Stimulated activated CD4-positive, alpha-beta T cell treated with anti-CD3 and anti-CD28 coated beads, Interleukin-2, amount 100 ng/mL, for 4 hours (primary cell): ENCODE measurements around the gene RCOR1.
A peak's percentile ranks its signal among the peaks of the same experiment; 100 is the strongest.
"Not testable (repeated sequence)": the region's sequence is repeated elsewhere in the genome, so short reads cannot be mapped to it uniquely, and the experiment has no call there.

Source experiments
- DNase-seq: peaks from one replicate; pipeline ENCODE4 v3.0.0-alpha.2; 2020; ENCODE audit warnings: low read depth

Gene RCOR1

DNA sequence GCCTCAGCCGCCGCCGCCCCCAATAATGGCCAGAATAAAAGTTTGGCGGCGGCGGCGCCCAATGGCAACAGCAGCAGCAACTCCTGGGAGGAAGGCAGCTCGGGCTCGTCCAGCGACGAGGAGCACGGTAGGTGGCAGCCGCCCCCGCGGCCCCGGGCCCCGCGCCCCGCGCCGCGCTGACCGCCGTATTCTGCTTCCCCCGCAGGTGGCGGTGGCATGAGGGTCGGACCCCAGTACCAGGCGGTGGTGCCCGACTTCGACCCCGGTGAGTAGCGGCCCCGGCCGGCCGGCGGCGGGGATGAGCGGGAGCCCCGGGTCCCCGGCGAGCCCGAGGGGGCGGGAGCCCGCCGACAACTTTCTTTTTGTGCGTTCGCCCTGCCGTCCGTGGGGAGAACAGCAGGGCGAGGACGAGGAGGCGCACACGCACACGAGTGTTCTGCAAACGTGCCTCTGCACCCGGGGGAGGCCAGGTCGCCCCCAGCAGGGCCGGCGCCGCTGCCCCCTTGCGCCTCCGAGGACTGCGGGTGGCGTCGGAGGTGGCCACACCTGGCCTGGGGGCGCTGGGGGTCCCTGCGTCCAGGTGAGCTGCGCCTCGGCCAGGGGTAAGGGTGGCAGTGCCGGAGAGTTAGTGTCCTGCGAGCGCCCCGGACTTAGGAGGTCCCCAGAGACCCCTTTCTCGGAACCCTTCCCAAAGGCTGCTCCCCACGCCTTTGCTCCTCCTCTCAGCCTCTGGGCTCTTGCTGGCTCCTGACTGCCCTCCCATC is 794 bp downstream of the RCOR1 start:
- peak; percentile 44 for DNase-seq

DNA sequence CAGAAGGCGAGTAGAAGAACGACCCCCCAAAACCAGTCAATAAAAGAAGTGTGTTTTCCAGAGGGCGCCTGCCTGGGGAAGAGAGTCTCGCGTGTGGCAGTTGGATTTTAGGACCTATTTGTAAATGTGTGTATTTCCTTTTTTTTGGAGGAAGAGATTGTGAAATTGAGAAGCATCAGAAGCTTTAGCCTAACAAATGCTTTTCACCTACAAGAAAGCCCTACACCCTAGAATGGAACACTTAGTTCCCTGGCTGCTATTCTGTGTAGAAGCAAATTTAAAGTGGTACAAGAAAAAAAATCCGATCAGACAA is 1.3 kb downstream of the RCOR1 start:
- DNase-seq, result no peak

DNA sequence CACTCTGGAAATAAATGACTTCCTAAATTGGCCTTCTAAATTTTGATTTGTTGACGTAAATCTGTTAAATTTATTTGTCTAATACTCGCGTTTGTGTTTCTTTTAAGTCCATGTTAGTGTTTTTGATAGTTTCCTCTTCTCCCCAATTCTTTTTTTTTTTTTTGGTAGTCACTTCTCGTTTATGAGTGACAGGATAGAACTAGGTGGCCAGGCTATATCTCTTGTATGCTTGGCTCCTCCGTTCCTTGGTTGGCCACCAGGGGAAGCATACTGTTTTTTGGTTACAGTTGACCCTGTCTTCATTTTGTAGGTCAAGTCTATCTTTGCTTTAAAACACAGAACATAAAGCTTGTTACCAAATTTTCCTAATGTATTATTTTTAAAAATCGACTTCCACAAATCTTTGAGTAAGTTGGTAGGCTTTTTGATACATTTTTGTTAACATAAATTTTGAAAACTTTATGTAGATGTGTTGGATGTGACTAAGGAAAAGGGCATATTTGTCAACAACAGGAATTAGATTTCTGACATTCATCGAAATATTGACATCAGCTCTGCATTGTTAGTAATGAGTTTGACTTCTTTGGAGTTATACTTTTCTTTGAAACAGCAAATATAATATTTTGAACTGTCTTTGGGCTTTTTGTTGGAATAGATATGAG is 2.2 kb downstream of the RCOR1 start:
- DNase-seq, result no peak

DNA sequence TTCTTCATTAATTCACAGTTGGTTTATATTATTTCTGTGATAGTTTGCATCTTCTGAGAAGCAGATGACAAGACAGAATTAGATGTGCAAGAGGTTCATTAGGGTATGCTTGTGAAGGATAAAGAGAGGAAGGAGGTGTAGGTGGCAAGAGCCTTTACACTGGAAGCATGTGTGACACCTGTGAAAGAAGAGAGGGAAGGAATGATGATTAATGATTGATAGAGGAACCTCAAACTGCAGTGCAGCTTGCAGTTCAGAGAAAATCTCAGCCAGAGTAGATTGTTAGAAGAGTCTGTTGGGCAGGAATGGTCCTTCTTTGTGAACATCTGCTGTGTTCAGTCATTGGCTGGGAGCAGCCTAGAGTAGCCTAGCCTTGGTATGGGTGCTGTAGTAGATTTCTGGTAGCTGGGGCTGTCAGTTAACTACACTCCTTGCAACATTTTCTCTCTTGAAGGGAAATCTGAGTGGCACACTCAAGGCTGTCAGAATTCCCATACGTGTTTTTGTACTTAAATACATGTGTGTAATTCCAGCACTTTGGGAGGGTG is 9.0 kb downstream of the RCOR1 start:
- no peak for DNase-seq

DNA sequence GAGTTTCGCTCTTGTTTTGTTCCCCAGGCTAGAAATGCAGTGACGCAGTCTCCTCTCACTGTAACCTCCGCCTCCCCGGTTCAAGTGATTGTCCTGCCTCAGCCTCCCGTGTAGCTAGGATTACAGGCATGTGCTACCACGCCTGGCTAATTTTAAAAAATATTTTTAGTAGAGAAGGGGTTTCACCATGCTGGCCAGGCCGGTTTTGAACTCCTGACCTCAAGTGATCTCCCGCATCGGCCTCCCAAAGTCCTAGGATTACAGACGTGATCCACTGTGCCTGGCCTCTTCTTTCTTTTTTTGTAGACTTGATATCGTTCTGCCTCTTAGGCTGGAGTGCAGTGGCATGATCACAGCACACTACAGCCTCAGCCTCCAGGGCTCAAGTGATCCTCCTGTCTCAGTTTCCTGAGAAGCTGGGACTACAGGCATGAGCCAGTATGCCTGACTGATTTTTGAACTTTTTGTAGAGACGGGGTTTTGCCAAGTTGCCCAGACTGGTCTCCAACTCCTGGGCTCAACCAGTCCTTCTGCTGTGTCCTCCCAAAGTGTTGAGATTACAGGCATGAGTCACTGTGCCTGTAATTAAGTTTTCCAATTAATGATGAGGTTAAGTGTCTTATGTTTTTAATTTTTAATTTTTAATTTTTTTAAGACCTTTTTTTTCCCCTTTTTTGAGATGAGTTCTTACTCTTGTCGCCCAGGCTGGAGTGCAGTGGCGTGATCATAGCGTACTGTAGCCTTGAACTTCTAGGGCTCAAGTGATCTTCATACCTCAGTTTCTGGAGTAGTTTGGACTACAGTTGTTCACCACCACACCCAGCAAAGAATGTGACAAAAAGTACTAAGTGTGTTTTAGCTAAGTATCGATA is 10.2 kb downstream of the RCOR1 start:
- no peak for DNase-seq

DNA sequence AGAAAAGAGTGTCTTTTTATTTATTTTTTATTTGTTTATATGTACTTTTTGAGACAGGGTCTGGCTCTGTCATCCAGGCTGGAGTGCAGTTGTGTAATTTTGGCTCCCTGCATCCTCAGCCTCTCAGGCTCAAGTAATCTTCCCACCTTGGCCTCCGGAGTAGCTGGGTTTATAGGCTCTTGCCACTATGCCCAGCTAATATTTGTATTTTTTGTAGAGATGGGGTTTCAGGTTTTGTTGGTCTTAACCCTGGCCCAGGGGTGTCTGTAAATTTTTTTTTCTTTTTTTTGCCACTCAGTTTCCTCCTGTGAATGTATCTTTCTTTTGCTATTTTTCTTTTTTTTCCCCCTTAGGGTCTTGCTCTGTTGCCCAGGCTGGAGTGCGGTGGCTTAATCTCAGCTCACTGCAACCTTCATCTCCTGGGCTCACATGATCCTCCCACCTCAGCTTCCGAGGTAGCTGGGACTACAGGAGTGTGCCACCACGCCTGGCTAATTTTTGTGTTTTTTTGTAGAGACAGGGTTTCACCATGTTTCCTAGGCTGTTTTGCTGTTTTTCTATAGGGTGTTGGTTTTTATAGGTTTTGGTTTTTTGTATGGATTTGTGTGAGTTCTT is 11.0 kb downstream of the RCOR1 start:
- DNase-seq, result no peak

DNA sequence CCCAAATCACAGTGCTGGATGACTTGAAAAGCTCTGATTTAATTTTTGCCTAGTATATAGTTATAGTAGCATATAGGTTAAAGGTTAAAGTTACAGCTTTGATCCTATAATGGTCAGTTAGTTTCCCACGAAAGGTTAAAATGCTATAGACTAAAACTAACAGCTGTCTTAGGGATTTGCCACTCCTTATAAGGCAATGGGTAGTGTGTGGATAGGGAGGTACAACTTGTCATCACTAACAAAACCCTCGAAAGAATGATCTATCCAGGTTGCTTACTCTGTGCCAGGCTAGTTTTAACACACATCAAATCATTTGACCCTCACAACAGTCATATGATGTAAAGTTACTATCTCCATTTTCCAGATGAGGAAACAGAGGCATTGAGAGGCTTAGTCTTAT is 11.7 kb downstream of the RCOR1 start:
- no peak for DNase-seq

DNA sequence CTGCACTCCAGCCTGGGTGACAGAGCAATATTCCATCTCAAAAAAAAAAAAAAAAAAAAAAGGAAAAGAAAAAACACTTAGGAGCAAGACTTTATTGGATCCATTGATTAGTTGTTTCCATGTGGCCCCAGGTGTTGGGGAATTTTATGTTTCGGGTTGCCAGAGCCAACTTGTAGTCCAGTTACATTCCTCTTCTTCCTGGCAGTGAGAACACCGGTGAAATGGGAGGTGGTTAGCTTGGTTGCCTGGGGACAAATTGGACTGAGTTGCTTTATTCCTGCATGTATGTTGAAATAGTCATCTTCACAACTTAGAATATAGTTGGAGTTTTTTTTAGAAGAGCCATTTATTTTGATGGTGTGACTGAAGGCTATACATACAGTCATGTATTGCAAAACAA is 12.6 kb downstream of the RCOR1 start:
- DNase-seq, result no peak

DNA sequence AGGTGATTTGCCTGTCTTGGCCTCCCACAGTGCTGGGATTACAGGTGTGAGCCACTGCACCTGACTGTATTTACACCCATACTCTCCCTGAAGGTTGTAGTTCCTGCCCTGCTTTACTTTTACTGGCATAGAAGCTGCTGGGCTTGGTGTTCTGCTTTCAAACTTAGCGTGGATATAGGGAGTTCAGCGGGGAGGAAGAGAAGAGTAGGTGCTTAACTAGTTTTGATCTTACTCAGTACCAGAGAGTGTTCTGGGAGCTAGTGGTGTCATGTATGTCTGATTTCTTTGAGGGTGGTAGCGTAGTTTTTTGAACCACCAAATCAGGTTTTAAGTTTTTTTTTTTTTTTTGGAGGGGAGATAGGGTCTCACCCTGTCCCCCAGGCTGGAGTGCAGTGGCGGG is 13.8 kb downstream of the RCOR1 start:
- DNase-seq, result no peak

DNA sequence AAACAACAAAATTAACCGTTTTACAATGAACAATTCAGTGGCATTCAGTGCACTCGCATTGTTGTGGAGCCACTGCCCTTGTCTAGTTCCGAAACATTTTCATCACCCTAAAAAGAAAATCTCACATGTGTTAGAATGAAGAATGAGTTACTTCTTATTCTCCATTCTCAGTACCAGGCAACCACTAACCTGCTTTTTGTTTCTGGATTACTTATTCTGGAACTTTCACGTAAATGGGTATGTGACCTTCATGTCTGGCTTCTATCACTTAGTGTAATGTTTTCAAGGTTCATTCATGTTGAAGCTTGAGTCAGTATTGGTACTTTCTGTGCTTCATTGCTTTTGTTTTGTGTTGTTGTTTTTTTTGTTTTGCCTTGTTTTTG is 15.6 kb downstream of the RCOR1 start:
- no peak for DNase-seq

DNA sequence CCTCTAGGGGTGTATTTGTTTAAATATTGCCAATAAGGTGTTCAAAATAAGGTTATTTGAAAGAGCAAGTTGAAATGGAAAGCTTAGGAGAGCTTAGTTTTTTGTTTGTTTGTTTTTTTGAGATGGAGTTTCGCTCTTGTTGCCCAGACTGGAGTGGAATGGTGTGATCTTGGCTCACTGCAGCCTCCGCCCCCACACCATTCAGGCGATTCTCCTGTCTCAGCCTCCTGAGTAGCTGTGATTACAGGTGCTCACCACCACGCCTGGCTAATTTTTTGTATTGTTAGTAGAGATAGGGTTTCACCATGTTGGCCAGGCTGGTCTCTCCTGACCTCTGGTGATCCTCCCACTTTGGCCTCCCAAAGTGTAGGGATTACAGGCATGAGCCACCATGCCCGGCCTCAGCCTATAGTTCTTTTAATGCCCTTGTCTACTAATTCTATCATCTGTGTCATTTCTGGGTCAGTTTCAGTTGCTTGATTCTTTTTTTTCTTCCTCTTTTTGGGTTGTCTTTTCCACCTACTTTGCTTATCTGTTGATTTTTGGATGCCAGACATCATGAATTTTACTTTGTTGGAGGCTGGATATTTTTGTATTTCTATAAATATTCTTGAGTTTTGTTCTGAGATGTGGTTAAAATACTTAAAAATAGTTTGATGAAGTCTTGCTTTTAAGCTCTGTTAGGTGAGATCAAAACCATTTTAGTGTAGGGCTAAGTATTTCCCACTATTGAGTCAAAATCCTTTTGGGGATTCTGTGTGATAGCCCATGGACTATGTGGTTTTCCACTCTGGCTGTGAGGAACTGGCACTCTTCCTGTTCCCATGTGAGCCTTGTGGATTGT is 18.7 kb downstream of the RCOR1 start:
- no peak for DNase-seq

DNA sequence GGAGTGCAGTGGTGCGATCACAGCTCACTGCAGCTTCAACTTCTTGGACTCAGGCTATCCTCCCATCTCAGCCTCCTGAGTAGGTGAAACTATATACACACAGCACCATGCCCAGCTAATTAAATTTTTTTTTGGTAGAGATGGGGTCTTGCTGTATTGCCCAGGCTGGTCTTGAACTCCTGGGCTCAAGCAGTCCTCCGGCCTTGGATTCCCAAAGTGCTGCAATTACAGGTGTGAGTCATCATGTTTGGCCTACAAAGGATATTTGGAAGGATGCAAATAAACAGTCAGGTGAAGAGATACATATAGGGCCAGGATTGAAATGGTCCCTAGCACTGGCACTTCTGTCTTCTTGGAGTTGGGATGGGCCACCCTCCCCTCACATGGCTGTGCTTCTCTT is 23.9 kb downstream of the RCOR1 start:
- no peak for DNase-seq

DNA sequence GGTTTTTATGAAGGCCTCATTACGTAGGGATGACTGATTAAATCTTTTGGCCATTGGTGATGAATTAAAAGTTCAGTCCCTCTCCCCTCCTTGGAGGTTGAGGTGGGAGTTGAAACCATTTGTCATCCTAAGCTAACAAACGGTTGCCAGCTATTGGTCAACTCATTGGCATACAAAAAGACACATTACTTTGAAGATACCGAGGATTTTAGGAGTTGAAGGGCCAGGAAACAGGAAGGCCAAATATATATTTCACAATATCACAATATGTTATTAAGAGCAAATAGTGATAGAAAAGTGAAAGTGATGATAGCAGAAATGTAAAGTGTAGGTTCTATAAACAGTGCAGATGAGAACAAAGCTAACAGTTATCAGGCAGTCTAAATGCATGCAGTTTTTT is 24.4 kb downstream of the RCOR1 start:
- DNase-seq, result no peak

DNA sequence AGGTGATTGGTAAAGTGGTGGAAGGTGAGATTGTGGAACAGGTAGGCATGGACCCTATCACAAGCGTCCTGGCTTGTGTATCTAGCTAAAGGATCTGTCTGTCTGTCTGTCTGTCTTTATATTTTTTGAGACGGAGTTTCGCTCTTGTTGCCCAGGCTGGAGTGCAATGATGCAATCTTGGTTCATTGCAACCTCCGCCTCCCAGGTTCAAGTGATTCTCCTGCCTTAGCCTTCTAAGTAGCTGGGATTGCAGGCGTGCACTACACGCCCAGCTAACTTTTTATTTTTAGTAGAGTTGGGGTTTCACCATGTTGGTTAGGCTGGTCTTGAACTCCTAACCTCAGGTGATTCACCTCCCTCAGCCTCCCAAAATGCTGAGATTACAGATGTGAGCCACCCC is 26.6 kb downstream of the RCOR1 start:
- not testable (repeated sequence) for DNase-seq

DNA sequence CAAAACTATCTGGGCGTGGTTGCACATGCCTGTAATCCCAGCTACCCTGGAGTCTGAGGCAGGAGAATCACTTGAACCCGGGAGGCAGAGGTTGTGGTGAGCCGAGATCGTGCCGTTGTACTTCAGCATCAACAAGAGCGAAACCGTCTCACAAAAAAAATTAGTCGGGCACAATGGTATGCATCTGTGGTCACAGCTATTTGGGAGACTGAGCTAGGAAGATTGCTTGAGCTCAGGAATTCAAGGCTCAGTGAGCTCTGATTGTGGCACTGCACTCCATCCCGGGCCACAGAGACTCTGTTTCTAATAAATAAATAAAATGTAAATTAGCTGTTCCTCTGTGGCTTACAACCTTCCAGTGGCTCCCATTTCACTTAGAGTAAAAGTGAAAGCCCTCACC is 28.0 kb downstream of the RCOR1 start:
- no peak for DNase-seq

DNA sequence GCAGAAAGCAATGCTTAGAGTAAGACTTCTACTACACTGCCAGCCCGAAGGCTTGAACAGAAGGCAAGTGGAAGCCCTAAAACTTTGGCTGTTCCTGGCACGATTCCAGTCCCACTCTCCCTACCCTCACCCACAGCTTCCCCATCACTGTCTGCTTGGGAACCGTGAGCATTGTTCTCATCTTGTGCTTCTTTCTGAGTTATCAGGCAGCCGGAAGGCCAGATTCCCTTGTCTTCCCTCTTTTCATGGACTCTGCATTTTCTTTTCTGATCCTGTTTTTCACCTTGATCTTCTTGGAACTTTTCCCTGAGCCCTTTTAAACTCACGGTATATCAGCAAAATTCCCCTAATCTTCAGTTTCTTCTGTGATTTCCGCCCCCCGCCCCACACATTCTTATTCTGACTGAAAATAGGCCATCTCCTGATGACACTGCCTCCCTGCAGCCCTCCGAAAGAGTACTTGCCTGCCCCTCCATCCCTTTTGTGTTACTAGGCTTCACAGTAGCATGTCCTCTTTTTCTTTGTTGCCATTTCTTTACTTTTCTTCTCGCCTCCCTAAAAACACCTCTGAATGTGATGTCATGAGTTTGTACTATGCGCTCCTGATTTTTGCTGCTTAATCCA is 29.9 kb downstream of the RCOR1 start:
- DNase-seq, result no peak

DNA sequence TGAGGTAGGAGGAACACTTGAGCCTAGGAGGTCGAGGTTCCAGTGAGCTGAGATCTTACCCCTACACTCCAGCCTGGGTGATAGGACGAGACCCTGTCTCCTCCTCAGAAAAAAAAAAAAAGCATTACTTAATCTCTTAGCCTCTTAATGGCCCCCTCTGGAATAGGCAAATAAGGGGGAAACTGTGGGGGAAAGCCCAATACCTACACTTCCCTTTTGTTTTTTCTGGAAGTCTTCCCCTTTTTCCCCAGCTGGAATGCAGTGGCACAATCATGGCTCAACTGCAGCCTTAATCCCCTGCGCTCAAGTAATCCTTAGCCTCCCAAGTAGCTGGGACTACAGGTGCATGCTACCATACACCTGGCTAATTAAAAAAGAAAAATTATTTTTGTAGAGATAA is 32.2 kb downstream of the RCOR1 start:
- DNase-seq, result no peak

DNA sequence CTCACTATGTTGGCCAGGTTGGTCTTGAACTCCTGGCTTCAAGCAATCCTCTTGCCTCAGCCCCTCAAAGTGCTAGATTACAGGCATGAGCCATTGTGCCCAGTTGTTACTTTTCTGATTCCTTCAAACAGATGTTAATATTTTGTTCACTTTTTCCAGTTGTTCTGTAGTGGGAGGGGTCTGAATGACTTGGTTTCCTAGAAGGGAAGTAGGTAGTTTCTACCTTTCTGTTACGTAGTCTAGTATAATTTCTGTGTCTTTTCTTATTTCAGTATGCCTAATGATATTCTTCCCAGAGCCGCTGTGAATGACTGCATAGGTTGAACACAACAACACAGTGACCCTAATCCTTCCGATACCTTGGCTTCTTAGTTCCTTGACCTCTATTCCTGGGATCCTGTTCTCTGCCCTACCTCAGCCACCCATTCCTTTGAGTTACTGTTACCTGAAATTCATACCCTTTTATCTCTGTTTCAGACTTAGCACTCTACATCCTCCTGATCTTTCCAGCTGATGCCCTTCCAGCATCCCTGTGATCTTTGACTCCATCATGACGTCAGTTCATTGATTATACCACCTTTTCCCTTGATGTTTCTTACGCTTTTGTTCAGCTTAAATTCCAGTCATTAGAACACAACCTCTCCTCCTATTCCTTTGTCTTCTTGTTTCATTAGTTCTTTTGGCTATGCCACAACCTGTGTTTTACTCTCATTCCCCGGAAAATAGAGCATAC is 33.3 kb downstream of the RCOR1 start:
- DNase-seq, result no peak

DNA sequence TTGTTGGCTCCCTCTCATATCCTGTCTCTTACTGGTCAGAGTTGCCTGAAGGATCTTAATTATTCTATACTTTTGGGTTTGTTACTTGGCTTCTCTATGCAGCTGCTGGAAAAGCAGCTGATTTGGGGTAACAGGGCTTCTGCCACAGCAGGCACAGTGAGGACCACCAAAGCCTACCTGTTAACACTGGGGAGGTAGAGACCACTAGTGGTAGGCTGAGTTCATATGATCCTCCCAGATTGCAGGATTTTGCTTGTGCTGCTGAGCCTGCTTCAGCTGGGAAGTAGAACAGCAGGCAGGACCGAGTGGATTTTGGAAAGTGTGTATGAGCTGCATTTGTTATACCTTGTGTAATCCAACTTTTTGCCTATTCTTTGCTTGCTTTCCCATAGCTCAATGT is 34.1 kb downstream of the RCOR1 start:
- DNase-seq, result no peak

DNA sequence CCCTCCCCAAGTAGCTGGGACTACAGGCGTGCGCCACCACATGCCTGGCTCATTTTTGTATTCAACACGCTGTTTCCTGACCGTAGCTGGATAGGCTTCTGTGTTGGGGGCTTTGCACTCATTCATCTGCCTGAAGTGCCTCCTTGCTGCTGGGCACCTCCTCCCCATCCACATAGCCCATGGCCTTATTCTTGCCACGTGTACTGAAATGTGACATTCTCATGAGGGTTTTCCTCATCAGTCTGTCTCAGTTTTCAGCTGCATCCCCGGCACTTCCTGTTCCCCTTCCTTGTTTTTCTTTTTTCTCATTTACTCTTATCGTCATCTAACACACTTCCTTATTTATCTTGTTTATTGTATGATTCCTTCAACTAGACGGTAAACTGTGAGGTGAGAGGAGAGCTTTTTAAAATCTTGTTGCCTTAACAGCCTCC is 36.6 kb downstream of the RCOR1 start:
- DNase-seq, result no peak
